WTC11 (cell line): Measurements from ENCODE around the gene TBX10. TPM values are rescaled to one million over a fixed set of nuclear protein-coding genes. Genes with fewer than 3 reads are reported as not detected.

Source experiments
- ATAC-seq: fragments of 200-7000 bp; cut with Tn5 transposase; 2 replicates; pipeline ENCODE4 v1.10.0; 2021; ENCODE audit warnings: mild to moderate bottlenecking, moderate library complexity
- CTCF ChIA-PET: fragments of 300-600 bp; sonication (Branson Sonifier 250); formaldehyde crosslinking; loops from one replicate; lab custom pipeline; 2021; ENCODE audit warnings: antibody characterized with exemption; lab: Charles Lee
- POLR2A ChIA-PET: fragments of 350-600 bp; sonication (Branson Sonifier 250); formaldehyde crosslinking; loops from one replicate; lab custom pipeline; 2021; ENCODE audit warnings: antibody characterized with exemption; lab: Charles Lee
- DNase-seq: peaks from one replicate; pipeline ENCODE4 v3.0.0; 2021; ENCODE audit warnings: low spot score
- H3K27ac Mint-ChIP-seq: 2 replicates; pipeline ENCODE4 v1.8.0; 2021; ENCODE audit warnings: mixed read lengths
- H3K27me3 Mint-ChIP-seq: 2 replicates; pipeline ENCODE4 v1.8.0; 2021; ENCODE audit warnings: low read depth, mild to moderate bottlenecking, moderate library complexity, mixed read lengths
- H3K36me3 Mint-ChIP-seq: 2 replicates; pipeline ENCODE4 v1.8.0; 2021; ENCODE audit warnings: mixed read lengths
- H3K4me1 Mint-ChIP-seq: 2 replicates; pipeline ENCODE4 v1.8.0; 2022; ENCODE audit warnings: mixed read lengths
- H3K4me3 Mint-ChIP-seq: 2 replicates; pipeline ENCODE4 v1.8.0; 2021; ENCODE audit warnings: mild to moderate bottlenecking, moderate library complexity, mixed read lengths
- H3K9me3 Mint-ChIP-seq: 2 replicates; pipeline ENCODE4 v1.8.0; 2021; ENCODE audit warnings: mixed read lengths
- ATF3 ChIP-seq: sonication (generic); formaldehyde crosslinking; conservative IDR thresholded peaks from 2 replicates; pipeline ENCODE4 v1.8.1; 2022; ENCODE audit warnings: mild to moderate bottlenecking, missing genetic modification reagents
- CDX4 ChIP-seq: fragments of 250-450 bp; sonication (Bioruptor Pico); IDR thresholded peaks from 2 replicates; pipeline ENCODE4 v1.9.0; 2021; ENCODE audit warnings: moderate library complexity, mild to moderate bottlenecking, inconsistent platforms, borderline replicate concordance
- CREM ChIP-seq: sonication (generic); formaldehyde crosslinking; IDR thresholded peaks from 2 replicates; pipeline ENCODE4 v1.8.1; 2022; ENCODE audit warnings: mild to moderate bottlenecking, missing genetic modification reagents, moderate library complexity
- ELF4 ChIP-seq: sonication (generic); formaldehyde crosslinking; IDR thresholded peaks from 2 replicates; pipeline ENCODE4 v1.8.1; 2022; ENCODE audit warnings: low read depth, mild to moderate bottlenecking, moderate library complexity, missing genetic modification reagents
- ESRRA ChIP-seq: sonication (generic); formaldehyde crosslinking; IDR thresholded peaks from 2 replicates; pipeline ENCODE4 v1.8.1; 2022; ENCODE audit warnings: mild to moderate bottlenecking, missing genetic modification reagents, borderline replicate concordance
- FOXJ3 ChIP-seq: sonication (generic); formaldehyde crosslinking; IDR thresholded peaks from 2 replicates; pipeline ENCODE4 v1.9.0; 2021; ENCODE audit warnings: missing genetic modification reagents, mild to moderate bottlenecking, borderline replicate concordance
- GABPB1 ChIP-seq: sonication (generic); formaldehyde crosslinking; IDR thresholded peaks from 2 replicates; pipeline ENCODE4 v1.8.1; 2023; ENCODE audit warnings: mild to moderate bottlenecking, missing genetic modification reagents
- GTF2I ChIP-seq: fragments of 250-450 bp; sonication (Bioruptor Pico); conservative IDR thresholded peaks from 2 replicates; pipeline ENCODE4 v1.4.0; 2021; ENCODE audit warnings: mild to moderate bottlenecking
- IRF2 ChIP-seq: sonication (generic); formaldehyde crosslinking; IDR thresholded peaks from 2 replicates; pipeline ENCODE4 v1.8.0; 2022; ENCODE audit warnings: low read depth, missing genetic modification reagents, borderline replicate concordance
- MXD4 ChIP-seq: fragments of 250-450 bp; sonication (Bioruptor Pico); IDR thresholded peaks from 2 replicates; pipeline ENCODE4 v1.8.0; 2021; ENCODE audit warnings: mild to moderate bottlenecking, moderate library complexity, borderline replicate concordance
- NR1H2 ChIP-seq: sonication (generic); formaldehyde crosslinking; IDR thresholded peaks from 2 replicates; pipeline ENCODE4 v1.9.0; 2021; ENCODE audit warnings: mild to moderate bottlenecking, moderate library complexity, missing genetic modification reagents
- PRRX2 ChIP-seq: fragments of 250-450 bp; sonication (Bioruptor Pico); IDR thresholded peaks from 2 replicates; pipeline ENCODE4 v1.8.0; 2021; ENCODE audit warnings: mild to moderate bottlenecking
- RORB ChIP-seq: fragments of 250-450 bp; sonication (Bioruptor Pico); IDR thresholded peaks from 2 replicates; pipeline ENCODE4 v1.9.0; 2021; ENCODE audit warnings: mild to moderate bottlenecking
- ZBTB21 ChIP-seq: sonication (generic); formaldehyde crosslinking; IDR thresholded peaks from 2 replicates; pipeline ENCODE4 v1.8.1; 2023; ENCODE audit warnings: mild to moderate bottlenecking, missing genetic modification reagents, borderline replicate concordance
- ZNF138 ChIP-seq: sonication (generic); formaldehyde crosslinking; conservative IDR thresholded peaks from 2 replicates; pipeline ENCODE4 v1.8.1; 2022; ENCODE audit warnings: mild to moderate bottlenecking, moderate library complexity, missing genetic modification reagents
- ZNF232 ChIP-seq: sonication (generic); formaldehyde crosslinking; IDR thresholded peaks from 2 replicates; pipeline ENCODE4 v1.8.0; 2022; ENCODE audit warnings: mild to moderate bottlenecking, missing genetic modification reagents
- total RNA-seq: library from RNA; stranded (reverse); gene quantifications from 3 replicates; pipeline ENCODE4 v1.2.3, GENCODE V29; 2021
- TF ChIP-seq, protein P1 (sequence below): sonication (generic); formaldehyde crosslinking; IDR thresholded peaks from 2 replicates; pipeline ENCODE4 v1.8.0; 2022; ENCODE audit warnings: mild to moderate bottlenecking, missing genetic modification reagents
- TF ChIP-seq, protein P2 (sequence below): sonication (generic); formaldehyde crosslinking; IDR thresholded peaks from 2 replicates; pipeline ENCODE4 v1.8.0; 2023; ENCODE audit warnings: missing genetic modification reagents
- TF ChIP-seq, protein P3 (sequence below): fragments of 250-450 bp; sonication (Bioruptor Pico); IDR thresholded peaks from 2 replicates; pipeline ENCODE4 v1.8.0; 2021; ENCODE audit warnings: mild to moderate bottlenecking
- TF ChIP-seq, protein P4 (sequence below): sonication (generic); formaldehyde crosslinking; IDR thresholded peaks from 2 replicates; pipeline ENCODE4 v1.8.1; 2023; ENCODE audit warnings: mild to moderate bottlenecking, moderate library complexity, missing genetic modification reagents
- TF ChIP-seq, protein P5 (sequence below): sonication (generic); formaldehyde crosslinking; IDR thresholded peaks from 2 replicates; pipeline ENCODE4 v1.8.0; 2022; ENCODE audit warnings: missing genetic modification reagents
- TF ChIP-seq, protein P6 (sequence below): fragments of 250-450 bp; sonication (Bioruptor Pico); conservative IDR thresholded peaks from 2 replicates; pipeline ENCODE4 v1.9.0; 2021; ENCODE audit warnings: mild to moderate bottlenecking

The TBX10 gene
- total RNA-seq, 1 experiment from 2014 or later = not detected

DNA sequence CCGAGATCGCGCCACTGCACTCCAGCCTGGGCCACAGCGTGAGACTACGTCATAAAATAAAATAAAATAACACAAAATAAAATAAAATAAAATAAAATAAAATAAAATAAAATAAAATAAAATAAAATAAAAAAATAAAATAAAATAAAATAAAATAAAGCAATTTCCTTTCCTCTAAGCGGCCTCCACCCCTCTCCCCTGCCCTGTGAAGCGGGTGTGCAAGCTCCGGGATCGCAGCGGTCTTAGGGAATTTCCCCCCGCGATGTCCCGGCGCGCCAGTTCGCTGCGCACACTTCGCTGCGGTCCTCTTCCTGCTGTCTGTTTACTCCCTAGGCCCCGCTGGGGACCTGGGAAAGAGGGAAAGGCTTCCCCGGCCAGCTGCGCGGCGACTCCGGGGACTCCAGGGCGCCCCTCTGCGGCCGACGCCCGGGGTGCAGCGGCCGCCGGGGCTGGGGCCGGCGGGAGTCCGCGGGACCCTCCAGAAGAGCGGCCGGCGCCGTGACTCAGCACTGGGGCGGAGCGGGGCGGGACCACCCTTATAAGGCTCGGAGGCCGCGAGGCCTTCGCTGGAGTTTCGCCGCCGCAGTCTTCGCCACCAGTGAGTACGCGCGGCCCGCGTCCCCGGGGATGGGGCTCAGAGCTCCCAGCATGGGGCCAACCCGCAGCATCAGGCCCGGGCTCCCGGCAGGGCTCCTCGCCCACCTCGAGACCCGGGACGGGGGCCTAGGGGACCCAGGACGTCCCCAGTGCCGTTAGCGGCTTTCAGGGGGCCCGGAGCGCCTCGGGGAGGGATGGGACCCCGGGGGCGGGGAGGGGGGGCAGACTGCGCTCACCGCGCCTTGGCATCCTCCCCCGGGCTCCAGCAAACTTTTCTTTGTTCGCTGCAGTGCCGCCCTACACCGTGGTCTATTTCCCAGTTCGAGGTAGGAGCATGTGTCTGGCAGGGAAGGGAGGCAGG is 56.0 kb downstream of the TBX10 start, which contains the start of gene GSTP1:
Gene GSTP1 (plus strand): TSS at position 566 of the 958 bp plus-strand sequence. CDS start 32 bp downstream, at position 598.
- DNase-seq (peak; percentile 86), ATAC-seq (peak; percentile 86)
- Mint-ChIP-seq H3K27ac (peak within 1 kb of the TSS; percentile 100), H3K4me1 (peaks cover 53% of the 10 kb centered on the region), H3K9me3 (no peaks in the 10 kb centered on the region), H3K27me3 (no peaks in the 10 kb centered on the region; the same call in 1 of the 2 replicates), H3K36me3 (peaks cover 36% of the 10 kb centered on the region), H3K4me3 (peak within 1 kb of the TSS; percentile 85)
- ChIA-PET CTCF (interaction anchor here (0.5 to 3.5 kb wide), 11 partner anchors 10 to 486 kb away, joined by 3 to 47 read pairs (median 4); partner anchors contain the start of genes NUDT8 and PPP1CA), POLR2A (interaction anchor here (0.7 to 1.7 kb wide), 4 partner anchors 12 to 46 kb away, joined by 3 to 4 read pairs (median 3); partner anchors contain the start of gene NUDT8)
- no peak for TF ChIP-seq CDX4 (CRISPR knock-in tag)
- no peak for TF ChIP-seq MXD4 (CRISPR knock-in tag)
- no peak for TF ChIP-seq ESRRA
- TF ChIP-seq, protein P1, sequence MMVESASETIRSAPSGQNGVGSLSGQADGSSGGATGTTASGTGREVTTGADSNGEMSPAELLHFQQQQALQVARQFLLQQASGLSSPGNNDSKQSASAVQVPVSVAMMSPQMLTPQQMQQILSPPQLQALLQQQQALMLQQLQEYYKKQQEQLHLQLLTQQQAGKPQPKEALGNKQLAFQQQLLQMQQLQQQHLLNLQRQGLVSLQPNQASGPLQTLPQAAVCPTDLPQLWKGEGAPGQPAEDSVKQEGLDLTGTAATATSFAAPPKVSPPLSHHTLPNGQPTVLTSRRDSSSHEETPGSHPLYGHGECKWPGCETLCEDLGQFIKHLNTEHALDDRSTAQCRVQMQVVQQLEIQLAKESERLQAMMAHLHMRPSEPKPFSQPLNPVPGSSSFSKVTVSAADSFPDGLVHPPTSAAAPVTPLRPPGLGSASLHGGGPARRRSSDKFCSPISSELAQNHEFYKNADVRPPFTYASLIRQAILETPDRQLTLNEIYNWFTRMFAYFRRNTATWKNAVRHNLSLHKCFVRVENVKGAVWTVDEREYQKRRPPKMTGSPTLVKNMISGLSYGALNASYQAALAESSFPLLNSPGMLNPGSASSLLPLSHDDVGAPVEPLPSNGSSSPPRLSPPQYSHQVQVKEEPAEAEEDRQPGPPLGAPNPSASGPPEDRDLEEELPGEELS (CRISPR knock-in tag) = peak; percentile 79; the same call in 1 of the 2 replicates
- TF ChIP-seq, protein P2, sequence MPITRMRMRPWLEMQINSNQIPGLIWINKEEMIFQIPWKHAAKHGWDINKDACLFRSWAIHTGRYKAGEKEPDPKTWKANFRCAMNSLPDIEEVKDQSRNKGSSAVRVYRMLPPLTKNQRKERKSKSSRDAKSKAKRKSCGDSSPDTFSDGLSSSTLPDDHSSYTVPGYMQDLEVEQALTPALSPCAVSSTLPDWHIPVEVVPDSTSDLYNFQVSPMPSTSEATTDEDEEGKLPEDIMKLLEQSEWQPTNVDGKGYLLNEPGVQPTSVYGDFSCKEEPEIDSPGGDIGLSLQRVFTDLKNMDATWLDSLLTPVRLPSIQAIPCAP (CRISPR knock-in tag) = no peak
- TF ChIP-seq GABPB1 (CRISPR knock-in tag) = no peak
- TF ChIP-seq, protein P3, sequence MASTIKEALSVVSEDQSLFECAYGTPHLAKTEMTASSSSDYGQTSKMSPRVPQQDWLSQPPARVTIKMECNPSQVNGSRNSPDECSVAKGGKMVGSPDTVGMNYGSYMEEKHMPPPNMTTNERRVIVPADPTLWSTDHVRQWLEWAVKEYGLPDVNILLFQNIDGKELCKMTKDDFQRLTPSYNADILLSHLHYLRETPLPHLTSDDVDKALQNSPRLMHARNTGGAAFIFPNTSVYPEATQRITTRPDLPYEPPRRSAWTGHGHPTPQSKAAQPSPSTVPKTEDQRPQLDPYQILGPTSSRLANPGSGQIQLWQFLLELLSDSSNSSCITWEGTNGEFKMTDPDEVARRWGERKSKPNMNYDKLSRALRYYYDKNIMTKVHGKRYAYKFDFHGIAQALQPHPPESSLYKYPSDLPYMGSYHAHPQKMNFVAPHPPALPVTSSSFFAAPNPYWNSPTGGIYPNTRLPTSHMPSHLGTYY = no peak
- no peak for TF ChIP-seq ZNF138 (CRISPR knock-in tag)
- no peak for TF ChIP-seq FOXJ3 (CRISPR knock-in tag)
- no peak for TF ChIP-seq ATF3 (CRISPR knock-in tag)
- TF ChIP-seq, protein P4, sequence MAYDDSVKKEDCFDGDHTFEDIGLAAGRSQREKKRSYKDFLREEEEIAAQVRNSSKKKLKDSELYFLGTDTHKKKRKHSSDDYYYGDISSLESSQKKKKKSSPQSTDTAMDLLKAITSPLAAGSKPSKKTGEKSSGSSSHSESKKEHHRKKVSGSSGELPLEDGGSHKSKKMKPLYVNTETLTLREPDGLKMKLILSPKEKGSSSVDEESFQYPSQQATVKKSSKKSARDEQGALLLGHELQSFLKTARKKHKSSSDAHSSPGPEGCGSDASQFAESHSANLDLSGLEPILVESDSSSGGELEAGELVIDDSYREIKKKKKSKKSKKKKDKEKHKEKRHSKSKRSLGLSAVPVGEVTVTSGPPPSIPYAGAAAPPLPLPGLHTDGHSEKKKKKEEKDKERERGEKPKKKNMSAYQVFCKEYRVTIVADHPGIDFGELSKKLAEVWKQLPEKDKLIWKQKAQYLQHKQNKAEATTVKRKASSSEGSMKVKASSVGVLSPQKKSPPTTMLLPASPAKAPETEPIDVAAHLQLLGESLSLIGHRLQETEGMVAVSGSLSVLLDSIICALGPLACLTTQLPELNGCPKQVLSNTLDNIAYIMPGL = peak; percentile 88
- TF ChIP-seq PRRX2 (CRISPR knock-in tag) = no peak
- TF ChIP-seq ZBTB21 (CRISPR knock-in tag) = 0 out of 2 replicates have a peak, but pooled peaks have one; percentile 74
- TF ChIP-seq, protein P5, sequence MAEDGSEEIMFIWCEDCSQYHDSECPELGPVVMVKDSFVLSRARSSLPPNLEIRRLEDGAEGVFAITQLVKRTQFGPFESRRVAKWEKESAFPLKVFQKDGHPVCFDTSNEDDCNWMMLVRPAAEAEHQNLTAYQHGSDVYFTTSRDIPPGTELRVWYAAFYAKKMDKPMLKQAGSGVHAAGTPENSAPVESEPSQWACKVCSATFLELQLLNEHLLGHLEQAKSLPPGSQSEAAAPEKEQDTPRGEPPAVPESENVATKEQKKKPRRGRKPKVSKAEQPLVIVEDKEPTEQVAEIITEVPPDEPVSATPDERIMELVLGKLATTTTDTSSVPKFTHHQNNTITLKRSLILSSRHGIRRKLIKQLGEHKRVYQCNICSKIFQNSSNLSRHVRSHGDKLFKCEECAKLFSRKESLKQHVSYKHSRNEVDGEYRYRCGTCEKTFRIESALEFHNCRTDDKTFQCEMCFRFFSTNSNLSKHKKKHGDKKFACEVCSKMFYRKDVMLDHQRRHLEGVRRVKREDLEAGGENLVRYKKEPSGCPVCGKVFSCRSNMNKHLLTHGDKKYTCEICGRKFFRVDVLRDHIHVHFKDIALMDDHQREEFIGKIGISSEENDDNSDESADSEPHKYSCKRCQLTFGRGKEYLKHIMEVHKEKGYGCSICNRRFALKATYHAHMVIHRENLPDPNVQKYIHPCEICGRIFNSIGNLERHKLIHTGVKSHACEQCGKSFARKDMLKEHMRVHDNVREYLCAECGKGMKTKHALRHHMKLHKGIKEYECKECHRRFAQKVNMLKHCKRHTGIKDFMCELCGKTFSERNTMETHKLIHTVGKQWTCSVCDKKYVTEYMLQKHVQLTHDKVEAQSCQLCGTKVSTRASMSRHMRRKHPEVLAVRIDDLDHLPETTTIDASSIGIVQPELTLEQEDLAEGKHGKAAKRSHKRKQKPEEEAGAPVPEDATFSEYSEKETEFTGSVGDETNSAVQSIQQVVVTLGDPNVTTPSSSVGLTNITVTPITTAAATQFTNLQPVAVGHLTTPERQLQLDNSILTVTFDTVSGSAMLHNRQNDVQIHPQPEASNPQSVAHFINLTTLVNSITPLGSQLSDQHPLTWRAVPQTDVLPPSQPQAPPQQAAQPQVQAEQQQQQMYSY (CRISPR knock-in tag) = no peak
- no peak for TF ChIP-seq NR1H2 (CRISPR knock-in tag)
- TF ChIP-seq CREM (CRISPR knock-in tag) = peak; percentile 65; the same call in 1 of the 2 replicates
- TF ChIP-seq IRF2 (CRISPR knock-in tag) = no peak
- TF ChIP-seq ELF4 (CRISPR knock-in tag) = no peak
- no peak for TF ChIP-seq GTF2I (CRISPR knock-in tag)
- TF ChIP-seq, protein P6, sequence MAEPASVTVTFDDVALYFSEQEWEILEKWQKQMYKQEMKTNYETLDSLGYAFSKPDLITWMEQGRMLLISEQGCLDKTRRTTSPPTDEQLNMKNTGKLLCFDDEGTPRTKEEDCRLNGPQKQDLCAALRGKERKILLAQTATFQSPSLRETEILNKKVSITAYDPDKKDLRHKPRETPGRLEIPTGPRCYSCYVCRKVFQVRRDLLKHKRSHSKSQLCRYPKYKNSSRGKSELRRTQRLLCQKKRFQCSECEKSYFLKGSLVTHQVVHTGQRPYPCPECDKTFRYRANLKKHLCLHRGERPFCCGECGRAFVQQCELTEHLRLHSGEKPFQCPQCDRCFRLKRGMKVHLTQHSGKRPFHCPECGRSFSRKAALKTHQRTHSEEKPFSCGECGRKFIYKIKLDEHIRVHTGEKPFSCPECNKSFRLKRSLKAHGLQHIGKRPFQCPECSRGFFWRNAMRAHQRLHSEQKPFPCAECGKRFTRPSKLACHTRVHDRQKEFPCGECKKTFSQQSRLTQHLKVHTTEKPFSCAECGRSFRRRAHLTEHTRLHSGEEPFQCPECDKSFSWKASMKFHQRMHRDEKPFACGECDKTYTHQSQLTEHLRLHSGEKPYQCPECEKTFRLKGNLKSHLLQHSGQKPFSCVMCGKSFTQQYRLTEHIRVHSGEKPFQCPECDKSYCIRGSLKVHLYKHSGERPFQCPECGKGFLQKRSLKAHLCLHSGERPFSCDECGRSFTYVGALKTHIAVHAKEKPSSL (CRISPR knock-in tag) = no peak
- TF ChIP-seq ZNF232 = no peak
- TF ChIP-seq RORB (CRISPR knock-in tag) = no peak
